ENCODE measurements around the gene CASP7. TPM values are rescaled to one million over a fixed set of nuclear protein-coding genes. Genes with fewer than 3 reads are reported as not detected.

CASP7 gene
- polyA plus RNA-seq, 3 donors: 9.9 to 26.1 (median 16.0) TPM

GRCh38 chr10:113713640-113713982 is 33.9 kb downstream of the CASP7 start:
- intact Hi-C loops (cut with micrococcal nuclease): no loop called here
- peaks cover 12% of the 10 kb centered on the region for H3K4me1 Mint-ChIP-seq
- no peaks in the 10 kb centered on the region for H3K79me2 ChIP-seq (ENCODE audit: insufficient read depth, low read length)
- no peaks in the 10 kb centered on the region for H3K27me3 ChIP-seq (ENCODE audit: control insufficient read depth in 2 of 2, insufficient read depth in 2 of 2, low read length in 2 of 2)
- no peak overlapping the region for H3K9ac ChIP-seq (ENCODE audit: insufficient read depth, low read length, poor library complexity, severe bottlenecking)
- no peak overlapping the region for H3K27ac ChIP-seq (ENCODE audit: low read depth in 1 of 2, low read length in 2 of 2)
- no peaks in the 10 kb centered on the region for H3K9me3 ChIP-seq (replicated peaks in 1 of 2; ENCODE audit: control insufficient read depth in 1 of 2, insufficient read depth in 1 of 2, low read length in 2 of 2)
- H3K27me3 Mint-ChIP-seq (ENCODE audit: low read depth in 3 of 3): no peaks in the 10 kb centered on the region
- WGBS (ENCODE audit: insufficient coverage): no CpG with 5 or more reads among the region's 2 CpGs
- H3K36me3 Mint-ChIP-seq: peaks cover 18 to 26% of the 10 kb centered on the region in 2 donors
- H3K9me3 Mint-ChIP-seq: peaks cover 0 to 5% (median 0%) of the 10 kb centered on the region in 7 donors
- peaks cover 3 to 9% of the 10 kb centered on the region in 2 donors for H3K4me1 ChIP-seq (ENCODE audit: control insufficient read depth in 1 of 2, insufficient read depth in 2 of 2, low read length in 2 of 2)
- no peak overlapping the region for H3K4me2 ChIP-seq (replicated peaks; ENCODE audit: extremely low read depth, low read length, poor library complexity, severe bottlenecking)
- peaks cover 9% of the 10 kb centered on the region for H4K20me1 ChIP-seq (ENCODE audit: insufficient read depth, low read length)
- TF ChIP-seq CTCF (IDR thresholded peaks at IDR 0.05): no peak
- H2AFZ ChIP-seq (ENCODE audit: insufficient read depth, low read depth, low read length, poor library complexity, severe bottlenecking): no peak overlapping the region
- no peak for DNase-seq
- H3K27ac Mint-ChIP-seq: no peak overlapping the region
- H3K4me3 Mint-ChIP-seq: no peak overlapping the region
- peaks cover 0 to 15% of the 10 kb centered on the region in 2 donors for H3K36me3 ChIP-seq (replicated peaks in 1 of 2; ENCODE audit: control insufficient read depth in 1 of 2, insufficient read depth in 2 of 2, low read length in 2 of 2)
- no peak overlapping the region for H3K4me3 ChIP-seq (replicated peaks in 1 of 3; ENCODE audit: low read depth in 2 of 3, low read length in 3 of 3)

GRCh38 chr10:113716109-113716910 is 36.6 kb downstream of the CASP7 start:
- Mint-ChIP-seq H3K9me3 (peaks cover 0 to 5% (median 0%) of the 10 kb centered on the region in 7 donors), H3K4me3 (no peak overlapping the region), H3K27ac (peak overlapping the region in 3 of 7 donors; percentile 13 to 26 (median 16)), H3K36me3 (peaks cover 27 to 36% of the 10 kb centered on the region in 2 donors), H3K4me1 (peaks cover 12% of the 10 kb centered on the region), H3K27me3 (ENCODE audit: low read depth in 3 of 3) (no peaks in the 10 kb centered on the region)
- DNase-seq: no peak
- intact Hi-C loops (cut with micrococcal nuclease): no loop called here
- Histone ChIP-seq H3K9ac (ENCODE audit: insufficient read depth, low read length, poor library complexity, severe bottlenecking) (no peak overlapping the region), H3K9me3 (replicated peaks in 1 of 2; ENCODE audit: control insufficient read depth in 1 of 2, insufficient read depth in 1 of 2, low read length in 2 of 2) (no peaks in the 10 kb centered on the region), H3K4me3 (replicated peaks in 1 of 3; ENCODE audit: low read depth in 2 of 3, low read length in 3 of 3) (no peak overlapping the region), H4K20me1 (ENCODE audit: insufficient read depth, low read length) (peaks cover 8% of the 10 kb centered on the region), H2AFZ (ENCODE audit: insufficient read depth, low read depth, low read length, poor library complexity, severe bottlenecking) (no peak overlapping the region), H3K79me2 (ENCODE audit: insufficient read depth, low read length) (no peaks in the 10 kb centered on the region), H3K4me2 (replicated peaks; ENCODE audit: extremely low read depth, low read length, poor library complexity, severe bottlenecking) (no peak overlapping the region), H3K27me3 (ENCODE audit: control insufficient read depth in 2 of 2, insufficient read depth in 2 of 2, low read length in 2 of 2) (no peaks in the 10 kb centered on the region), H3K4me1 (ENCODE audit: control insufficient read depth in 1 of 2, insufficient read depth in 2 of 2, low read length in 2 of 2) (peaks cover 3 to 9% of the 10 kb centered on the region in 2 donors), H3K36me3 (replicated peaks in 1 of 2; ENCODE audit: control insufficient read depth in 1 of 2, insufficient read depth in 2 of 2, low read length in 2 of 2) (peaks cover 2 to 25% of the 10 kb centered on the region in 2 donors), H3K27ac (ENCODE audit: low read depth in 1 of 2, low read length in 2 of 2) (no peak overlapping the region)
- 25% methylated on average over 1 of the region's 2 CpGs for WGBS (ENCODE audit: insufficient coverage)
- TF ChIP-seq CTCF (IDR thresholded peaks at IDR 0.05): no peak

Measured in CD14-positive monocyte (primary cell).